Lung (tissue), 12 donors: ENCODE measurements around the gene DPPA3. TPM values are rescaled to one million over a fixed set of nuclear protein-coding genes. Genes with fewer than 3 reads are reported as not detected.

Source experiments
- ATAC-seq: fragments of 200-7000 bp; cut with Tn5 transposase; one replicate; pipeline ENCODE4 v1.9.1; 2020; ENCODE audit warnings: moderate number of reproducible peaks; ENCODE audit not compliant: insufficient read depth, low FRiP score
- DNase-seq, 3 donors: peaks; one replicate each; pipeline ENCODE4 v3.0.0-alpha.2; 2013 to 2017
- H3K27ac ChIP-seq, 2 donors: one replicate each; pipeline ENCODE4 v1.5.1; 2013; ENCODE audit warnings: mild to moderate bottlenecking in 2 of 2, moderate library complexity in 2 of 2, control low read depth in 1 of 2, inconsistent platforms in 1 of 2, low read depth in 1 of 2, low read length in 1 of 2
- H3K27me3 ChIP-seq, 3 donors: one replicate each; pipeline ENCODE4 v1.5.1; 2013; ENCODE audit warnings: low read length in 2 of 3; ENCODE audit not compliant: control insufficient read depth in 3 of 3, insufficient read depth in 3 of 3
- H3K36me3 ChIP-seq, 4 donors: one replicate each; pipeline ENCODE4 v1.5.1; 2013; ENCODE audit warnings: low read length in 4 of 4, mild to moderate bottlenecking in 1 of 4, moderate library complexity in 1 of 4; ENCODE audit not compliant: control insufficient read depth in 4 of 4, insufficient read depth in 4 of 4
- H3K4me1 ChIP-seq, 5 donors: one replicate each; pipeline ENCODE4 v1.5.1; 2013; ENCODE audit warnings: low read length in 5 of 5, mild to moderate bottlenecking in 2 of 5, moderate library complexity in 1 of 5; ENCODE audit not compliant: control insufficient read depth in 5 of 5, insufficient read depth in 5 of 5
- H3K4me3 ChIP-seq: one replicate; pipeline ENCODE4 v1.5.1; 2013; ENCODE audit warnings: mild to moderate bottlenecking, control low read depth, moderate library complexity
- H3K9ac ChIP-seq, 2 donors: one replicate each; pipeline ENCODE4 v1.5.1; 2013; ENCODE audit warnings: low read length in 2 of 2, control low read depth in 1 of 2; ENCODE audit not compliant: insufficient read depth in 1 of 2
- H3K9me3 ChIP-seq, 4 donors: one replicate each; pipeline ENCODE4 v1.5.1; 2013; ENCODE audit warnings: low read length in 3 of 4, mild to moderate bottlenecking in 1 of 4, moderate library complexity in 1 of 4; ENCODE audit not compliant: control insufficient read depth in 4 of 4, insufficient read depth in 3 of 4
- WGBS, 2 donors: extraction: QIAGEN DNeasy Blood & Tissue Kit; methylation state at CpG; one replicate each; pipeline ENCODE4 v1.1.7; 2013; 5-methylcytosine and 5-hydroxymethylcytosine counted together
- polyA plus RNA-seq, 2 donors: library from polyadenylated mRNA; stranded (reverse); fragments of 200-250 nt; gene quantifications; one replicate each; pipeline ENCODE4 v1.2.1, GENCODE V29; 2013
- total RNA-seq, 2 donors: library from RNA; depleted of rRNA in 1 of 2; stranded (reverse); fragments of >200 nt in 1 of 2; gene quantifications; one replicate each; pipeline ENCODE4 v1.2.1, GENCODE V29; 2014 to 2021
- TF ChIP-seq, protein P1 (sequence below): IDR thresholded peaks from 2 replicates; pipeline ENCODE4 v1.5.1; 2012; ENCODE audit warnings: mild to moderate bottlenecking; ENCODE audit errors: control extremely low read depth, extremely low read depth
- donor health status: control.
- donor health status: control.
- donor health status: Bipolar disorder and iron deficiency.
- donor health status: healthy.
- donor health status: DM: yes; HTN: yes; CAD: no.

Gene DPPA3
- total and polyA plus RNA-seq, 4 donors: not detected

DNA sequence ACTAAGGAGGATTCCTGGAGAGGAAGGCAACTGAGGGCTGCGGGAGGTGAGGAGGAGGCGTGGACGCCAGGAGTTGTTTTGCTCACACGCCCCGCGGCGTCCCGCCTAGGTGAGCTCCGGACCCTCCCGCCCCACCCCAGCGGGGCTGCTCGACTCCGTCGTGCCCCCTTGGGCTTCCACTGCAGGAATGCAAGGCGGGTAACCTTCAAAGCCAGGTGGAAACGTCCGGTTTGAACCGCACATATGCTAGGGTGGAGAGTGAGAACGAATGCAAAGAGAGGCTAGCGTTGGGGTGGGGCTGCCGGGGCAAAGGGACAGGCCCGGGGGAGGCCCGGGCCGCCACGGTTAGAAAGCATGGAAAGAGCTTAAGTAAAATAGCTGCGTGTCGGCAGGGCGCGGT, 5.4 kb upstream of the DPPA3 start:
- DNase-seq (no peak), ATAC-seq (no peak)
- no peak overlapping the region for H3K4me3 ChIP-seq
- TF ChIP-seq, protein P1, sequence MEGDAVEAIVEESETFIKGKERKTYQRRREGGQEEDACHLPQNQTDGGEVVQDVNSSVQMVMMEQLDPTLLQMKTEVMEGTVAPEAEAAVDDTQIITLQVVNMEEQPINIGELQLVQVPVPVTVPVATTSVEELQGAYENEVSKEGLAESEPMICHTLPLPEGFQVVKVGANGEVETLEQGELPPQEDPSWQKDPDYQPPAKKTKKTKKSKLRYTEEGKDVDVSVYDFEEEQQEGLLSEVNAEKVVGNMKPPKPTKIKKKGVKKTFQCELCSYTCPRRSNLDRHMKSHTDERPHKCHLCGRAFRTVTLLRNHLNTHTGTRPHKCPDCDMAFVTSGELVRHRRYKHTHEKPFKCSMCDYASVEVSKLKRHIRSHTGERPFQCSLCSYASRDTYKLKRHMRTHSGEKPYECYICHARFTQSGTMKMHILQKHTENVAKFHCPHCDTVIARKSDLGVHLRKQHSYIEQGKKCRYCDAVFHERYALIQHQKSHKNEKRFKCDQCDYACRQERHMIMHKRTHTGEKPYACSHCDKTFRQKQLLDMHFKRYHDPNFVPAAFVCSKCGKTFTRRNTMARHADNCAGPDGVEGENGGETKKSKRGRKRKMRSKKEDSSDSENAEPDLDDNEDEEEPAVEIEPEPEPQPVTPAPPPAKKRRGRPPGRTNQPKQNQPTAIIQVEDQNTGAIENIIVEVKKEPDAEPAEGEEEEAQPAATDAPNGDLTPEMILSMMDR: no peak
- H3K9me3 ChIP-seq: no peaks in the 10 kb centered on the region
- no peaks in the 10 kb centered on the region for H3K27me3 ChIP-seq
- H3K9ac ChIP-seq: no peak overlapping the region
- no peak overlapping the region for H3K27ac ChIP-seq
- 89 to 96% methylated on average over 29 of the region's 29 CpGs for WGBS, 2 donors
- no peaks in the 10 kb centered on the region for H3K4me1 ChIP-seq
- H3K36me3 ChIP-seq: no peaks in the 10 kb centered on the region

DNA sequence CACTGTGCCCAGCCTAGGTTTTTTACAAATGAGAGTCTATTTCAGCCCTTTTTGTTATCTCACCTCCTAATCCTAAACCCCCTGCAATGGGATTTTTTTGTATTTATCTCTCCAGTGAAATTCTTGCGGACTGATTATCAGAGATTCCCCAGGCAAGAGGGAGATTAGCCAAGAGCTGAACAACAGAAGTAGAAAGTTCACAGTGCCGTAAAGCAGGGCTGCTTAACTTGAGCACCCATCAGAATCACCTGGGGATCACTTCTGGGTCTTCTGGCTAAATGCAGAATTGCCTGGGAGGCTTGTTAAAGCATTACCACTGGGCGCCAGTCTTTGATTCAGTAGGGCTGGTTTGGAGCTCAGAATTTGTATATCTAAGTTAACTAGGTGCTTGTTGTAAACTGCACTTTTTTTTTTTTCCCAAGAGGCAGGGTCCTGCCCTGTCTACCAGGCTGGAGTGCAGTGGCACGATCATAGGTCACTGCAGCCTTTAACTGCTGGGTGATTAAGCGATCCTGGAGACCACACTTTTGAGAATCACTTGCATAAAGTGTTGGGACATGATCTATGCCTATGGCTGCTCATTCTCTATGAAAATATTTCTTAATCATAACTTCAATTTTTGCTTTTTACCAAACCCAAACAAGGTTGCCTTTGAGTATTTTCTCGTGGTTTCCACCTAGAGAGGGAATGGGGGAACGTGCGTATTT, 1.1 kb upstream of the DPPA3 start:
- DNase-seq (no peak), ATAC-seq (no peak)
- Histone ChIP-seq H3K36me3 (no peaks in the 10 kb centered on the region), H3K4me1 (no peaks in the 10 kb centered on the region), H3K27me3 (no peaks in the 10 kb centered on the region), H3K27ac (no peak overlapping the region), H3K9ac (no peak overlapping the region), H3K4me3 (no peak overlapping the region), H3K9me3 (no peaks in the 10 kb centered on the region)
- TF ChIP-seq, protein P1: no peak
- 58 to 85% methylated on average over 8 of the region's 8 CpGs for WGBS, 2 donors

DNA sequence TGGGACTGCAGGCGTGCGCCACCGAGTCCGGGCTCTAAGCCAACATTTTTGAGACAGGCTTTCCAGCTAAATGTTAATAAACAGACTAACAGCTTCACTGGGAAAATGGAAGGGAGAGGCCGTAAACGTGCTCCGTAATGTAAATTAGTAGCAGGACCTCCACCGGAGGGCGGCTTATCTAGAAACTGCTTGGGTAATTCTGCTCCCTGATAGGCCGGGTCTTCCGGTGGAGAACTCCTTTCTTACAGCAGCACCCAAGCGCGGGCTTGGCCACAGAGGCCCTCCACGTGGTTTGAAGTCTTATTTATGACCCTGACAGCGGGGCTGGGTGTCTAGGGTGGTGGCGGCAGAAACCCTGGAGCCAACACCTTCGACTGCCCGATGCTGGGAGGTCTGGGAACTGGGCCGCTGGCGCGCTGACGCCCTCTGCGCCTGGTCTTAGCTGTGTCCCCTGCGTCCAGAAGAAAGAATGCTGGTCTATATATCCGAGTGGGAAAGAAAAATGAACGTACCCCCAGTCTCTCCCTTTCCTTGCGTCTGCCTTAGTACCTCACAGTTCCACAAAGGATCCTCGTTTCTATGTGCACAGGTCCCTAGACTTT, 1.7 kb downstream of the DPPA3 start:
- Histone ChIP-seq H3K27ac (no peak overlapping the region), H3K27me3 (no peaks in the 10 kb centered on the region), H3K9ac (no peak overlapping the region), H3K4me1 (no peaks in the 10 kb centered on the region), H3K9me3 (no peaks in the 10 kb centered on the region), H3K36me3 (no peaks in the 10 kb centered on the region), H3K4me3 (no peak overlapping the region)
- DNase-seq: no peak
- TF ChIP-seq, protein P1: no peak
- WGBS, 2 donors: 91 to 93% methylated on average over 28 of the region's 28 CpGs
- ATAC-seq: no peak

DNA sequence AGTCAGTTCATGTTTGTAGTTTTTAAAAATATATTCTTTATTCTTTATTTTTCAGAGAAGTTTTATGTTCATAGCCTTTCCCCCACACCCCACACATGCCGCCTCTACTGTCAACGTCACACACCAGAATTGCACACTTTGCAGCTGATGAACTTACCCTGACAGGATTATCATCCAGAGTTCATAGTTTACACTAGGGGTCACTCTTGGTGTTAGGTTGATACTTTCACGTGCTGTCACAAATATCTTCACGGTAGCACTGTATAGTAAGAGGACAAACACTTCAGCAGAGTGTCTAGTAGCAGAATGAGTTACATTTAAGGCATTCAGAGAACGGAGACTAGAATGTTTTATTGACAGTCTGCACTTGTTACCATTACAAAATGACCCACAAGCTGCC, 5.1 kb downstream of the DPPA3 start:
- Histone ChIP-seq H3K36me3 (no peaks in the 10 kb centered on the region), H3K4me3 (no peak overlapping the region), H3K4me1 (no peaks in the 10 kb centered on the region), H3K27me3 (peaks cover 0 to 3% (median 0%) of the 10 kb centered on the region in 3 donors), H3K9me3 (no peaks in the 10 kb centered on the region), H3K9ac (no peak overlapping the region), H3K27ac (no peak overlapping the region)
- ATAC-seq (peak; percentile 47), DNase-seq (peak in 1 of 3 donors; percentile 16)
- 14 to 18% methylated on average over 5 of the region's 5 CpGs for WGBS, 2 donors
- TF ChIP-seq, protein P1: no peak
